Ectodermal cell (in vitro differentiated cells): Measurements from ENCODE around the gene EEIG2.

Experiments
- H3K27ac ChIP-seq: 2 replicates; pipeline ENCODE4 v1.7.0; 2013; ENCODE audit warnings: mild to moderate bottlenecking, low read depth, low read length; ENCODE audit not compliant: insufficient read depth, poor library complexity, severe bottlenecking
- H3K27me3 ChIP-seq: 2 replicates; pipeline ENCODE4 v1.7.0; 2013; ENCODE audit warnings: mild to moderate bottlenecking, low read length; ENCODE audit not compliant: insufficient read depth, control insufficient read depth, poor library complexity, severe bottlenecking
- H3K36me3 ChIP-seq: one replicate; pipeline ENCODE4 v1.7.0; 2013; ENCODE audit warnings: low read length; ENCODE audit not compliant: control insufficient read depth, insufficient read depth
- H3K4me1 ChIP-seq: one replicate; pipeline ENCODE4 v1.7.0; 2013; ENCODE audit warnings: low read length; ENCODE audit not compliant: control insufficient read depth, insufficient read depth
- H3K4me3 ChIP-seq: 2 replicates; pipeline ENCODE4 v1.7.0; 2013; ENCODE audit warnings: low read depth, low read length, control low read depth; ENCODE audit not compliant: insufficient read depth
- H3K9me3 ChIP-seq: 2 replicates; pipeline ENCODE4 v1.7.0; 2013; ENCODE audit warnings: mild to moderate bottlenecking, low read length, moderate library complexity; ENCODE audit not compliant: control insufficient read depth
- WGBS, 2 experiments: methylation state at CpG; one replicate each; pipeline ENCODE4 v1.1.7; 2013; ENCODE audit warnings: missing lambda C conversion rate in 2 of 2; 5-methylcytosine and 5-hydroxymethylcytosine counted together

Gene EEIG2

DNA sequence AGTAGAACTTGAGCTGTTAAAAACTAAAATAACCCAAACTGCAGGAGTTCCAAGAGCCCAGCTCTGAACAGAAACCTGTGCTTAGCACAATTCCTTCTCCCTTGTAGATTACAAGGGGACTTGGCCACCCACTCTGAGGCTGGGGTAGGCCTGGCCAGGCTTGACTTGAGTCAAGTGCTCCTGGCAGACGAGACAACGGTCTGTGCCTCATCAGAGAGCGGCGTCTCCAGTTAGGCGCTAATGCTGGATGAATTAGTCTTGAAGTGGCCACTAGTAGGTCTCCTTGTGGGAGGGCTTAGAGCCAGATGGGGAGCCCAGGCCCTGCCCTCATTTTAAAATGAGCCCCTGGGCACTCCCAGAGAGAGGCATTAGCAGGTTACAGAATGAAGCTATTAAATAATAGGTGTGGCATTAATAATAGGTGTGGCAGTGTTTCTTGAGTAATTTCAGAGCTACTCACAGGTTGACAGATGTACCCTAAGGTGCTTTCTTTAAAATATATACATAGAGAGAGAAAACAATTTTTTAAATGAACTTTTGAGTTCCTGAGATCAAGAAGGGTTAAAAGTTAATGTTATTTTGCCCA lies 1.1 kb downstream of the EEIG2 start:
- H3K36me3 ChIP-seq, result no peaks in the 10 kb centered on the region
- WGBS, 2 experiments, result 13 to 25% methylated on average over 5 of the region's 5 CpGs
- H3K27ac ChIP-seq, result no peak overlapping the region
- H3K27me3 ChIP-seq, result peaks cover 9% of the 10 kb centered on the region
- no peaks in the 10 kb centered on the region for H3K9me3 ChIP-seq
- peak overlapping the region; percentile 44 for H3K4me3 ChIP-seq
- H3K4me1 ChIP-seq, result no peaks in the 10 kb centered on the region

GRCh38 chr1:108561689-108562326 lies 1.9 kb downstream of the EEIG2 start:
- peaks cover 9% of the 10 kb centered on the region for H3K27me3 ChIP-seq
- H3K36me3 ChIP-seq, result no peaks in the 10 kb centered on the region
- no peak overlapping the region for H3K4me3 ChIP-seq
- no peak overlapping the region for H3K27ac ChIP-seq
- H3K9me3 ChIP-seq, result no peaks in the 10 kb centered on the region
- no peaks in the 10 kb centered on the region for H3K4me1 ChIP-seq
- WGBS, 2 experiments, result 40 to 41% methylated on average over 8 to 10 of the region's 11 CpGs

GRCh38 chr1:108563808-108564207 lies 3.9 kb downstream of the EEIG2 start:
- H3K4me1 ChIP-seq, result no peaks in the 10 kb centered on the region
- H3K27me3 ChIP-seq, result peaks cover 9% of the 10 kb centered on the region
- no peaks in the 10 kb centered on the region for H3K36me3 ChIP-seq
- H3K4me3 ChIP-seq, result no peak overlapping the region
- no peak overlapping the region for H3K27ac ChIP-seq
- WGBS, 2 experiments, result 83 to 85% methylated on average over 1 of the region's 1 CpG
- H3K9me3 ChIP-seq, result no peaks in the 10 kb centered on the region

GRCh38 chr1:108565081-108565480 lies 5.2 kb downstream of the EEIG2 start:
- H3K9me3 ChIP-seq, result no peaks in the 10 kb centered on the region
- H3K4me1 ChIP-seq, result no peaks in the 10 kb centered on the region
- WGBS, 2 experiments, result 94 to 97% methylated on average over 5 to 6 of the region's 6 CpGs
- no peak overlapping the region for H3K4me3 ChIP-seq
- no peak overlapping the region for H3K27ac ChIP-seq
- peaks cover 9% of the 10 kb centered on the region for H3K27me3 ChIP-seq
- no peaks in the 10 kb centered on the region for H3K36me3 ChIP-seq

GRCh38 chr1:108565512-108565911 lies 5.6 kb downstream of the EEIG2 start:
- no peaks in the 10 kb centered on the region for H3K4me1 ChIP-seq
- WGBS, 2 experiments, result 100% methylated on average over 1 of the region's 1 CpG; no CpG with 5 or more reads in 1 of the 2 experiments
- H3K9me3 ChIP-seq, result no peaks in the 10 kb centered on the region
- H3K36me3 ChIP-seq, result no peaks in the 10 kb centered on the region
- H3K4me3 ChIP-seq, result no peak overlapping the region
- H3K27ac ChIP-seq, result no peak overlapping the region
- peaks cover 7% of the 10 kb centered on the region for H3K27me3 ChIP-seq

DNA sequence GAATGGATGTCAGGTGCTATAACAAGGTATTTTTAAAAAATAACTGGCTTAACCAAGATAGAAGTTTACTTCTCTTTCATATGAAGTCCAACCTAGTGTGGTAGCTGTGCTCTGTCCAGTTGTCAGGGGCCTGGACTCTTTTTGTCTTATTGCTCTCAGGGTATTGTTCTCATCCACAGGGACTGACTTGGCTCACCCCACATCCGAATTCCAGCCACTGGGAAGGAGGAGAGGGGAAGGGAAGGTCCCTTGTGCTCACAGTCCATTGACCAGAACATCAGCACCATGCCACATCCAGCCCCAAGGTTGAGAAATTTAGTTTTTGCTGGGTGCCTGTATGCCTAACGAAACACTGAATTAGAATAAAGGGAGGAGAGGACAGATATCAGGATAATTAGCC lies 8.7 kb downstream of the EEIG2 start:
- H3K9me3 ChIP-seq, result no peaks in the 10 kb centered on the region
- H3K4me3 ChIP-seq, result no peak overlapping the region
- H3K27me3 ChIP-seq, result no peaks in the 10 kb centered on the region
- H3K27ac ChIP-seq, result no peak overlapping the region
- H3K36me3 ChIP-seq, result no peaks in the 10 kb centered on the region
- no peaks in the 10 kb centered on the region for H3K4me1 ChIP-seq
- 83% methylated on average over 1 to 2 of the region's 2 CpGs for WGBS, 2 experiments

DNA sequence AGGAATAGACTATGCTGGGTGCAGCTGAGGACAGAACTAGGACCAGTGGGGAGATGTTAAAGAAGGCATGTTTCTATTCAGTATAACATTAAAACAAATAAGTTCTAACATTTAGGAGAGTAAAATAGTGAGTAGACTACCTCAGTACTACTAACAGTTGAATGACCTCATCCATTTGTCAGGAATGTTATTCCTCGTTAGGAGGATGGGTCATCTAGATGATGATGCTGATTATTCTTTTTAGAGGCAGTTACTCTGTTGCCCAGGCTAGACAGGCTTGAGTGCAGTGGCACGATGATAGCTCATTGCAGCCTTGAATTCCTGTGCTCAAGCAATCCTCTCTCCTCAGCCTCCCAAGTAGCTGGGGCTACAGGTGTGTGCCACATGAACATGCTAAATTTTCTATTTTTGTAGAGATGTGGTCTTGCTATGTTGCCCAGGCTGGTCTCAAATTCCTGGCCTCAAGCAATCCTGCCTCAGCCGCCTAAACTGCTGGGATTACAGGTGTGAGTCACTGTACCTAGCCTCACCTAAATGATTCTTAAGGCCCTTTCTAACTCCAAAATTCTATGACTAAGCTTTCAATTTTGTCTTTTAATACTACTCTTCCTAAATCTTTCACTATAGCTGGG lies 9.3 kb downstream of the EEIG2 start:
- H3K9me3 ChIP-seq, result no peaks in the 10 kb centered on the region
- no peaks in the 10 kb centered on the region for H3K27me3 ChIP-seq
- WGBS, 2 experiments, result 91 to 93% methylated on average over 2 to 3 of the region's 3 CpGs
- no peak overlapping the region for H3K4me3 ChIP-seq
- H3K4me1 ChIP-seq, result no peaks in the 10 kb centered on the region
- no peaks in the 10 kb centered on the region for H3K36me3 ChIP-seq
- no peak overlapping the region for H3K27ac ChIP-seq

- no peak overlapping the region for H3K27ac ChIP-seq
- H3K4me1 ChIP-seq, result no peaks in the 10 kb centered on the region
- no peaks in the 10 kb centered on the region for H3K27me3 ChIP-seq
- H3K4me3 ChIP-seq, result no peak overlapping the region
- H3K9me3 ChIP-seq, result no peaks in the 10 kb centered on the region
- no peaks in the 10 kb centered on the region for H3K36me3 ChIP-seq
Measured at GRCh38 chr1:108570128-108570527, 10.2 kb downstream of the EEIG2 start.

DNA sequence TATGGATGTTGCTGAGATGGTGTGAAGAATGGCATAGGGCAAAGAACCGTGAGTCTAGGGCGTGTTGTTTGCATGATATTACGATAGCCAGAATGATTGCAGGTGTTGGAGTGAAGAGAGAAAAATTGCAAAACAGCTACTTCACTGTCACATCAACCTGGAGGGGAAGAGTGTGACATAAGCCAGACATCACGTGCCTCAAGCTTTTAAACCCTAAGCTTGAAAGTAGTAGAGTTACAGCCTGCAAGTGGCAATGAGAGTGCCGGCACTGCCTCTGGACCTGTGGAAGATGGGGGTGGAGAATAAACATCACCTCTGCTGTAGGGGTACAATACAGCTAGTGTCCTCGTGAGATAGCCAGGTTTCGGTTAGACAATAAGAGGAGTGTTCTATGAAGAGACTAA lies 11.1 kb downstream of the EEIG2 start:
- H3K4me1 ChIP-seq, result no peaks in the 10 kb centered on the region
- H3K4me3 ChIP-seq, result no peak overlapping the region
- H3K27ac ChIP-seq, result no peak overlapping the region
- WGBS, 2 experiments, result 92 to 95% methylated on average over 7 of the region's 7 CpGs
- no peaks in the 10 kb centered on the region for H3K27me3 ChIP-seq
- H3K9me3 ChIP-seq, result no peaks in the 10 kb centered on the region
- no peaks in the 10 kb centered on the region for H3K36me3 ChIP-seq

DNA sequence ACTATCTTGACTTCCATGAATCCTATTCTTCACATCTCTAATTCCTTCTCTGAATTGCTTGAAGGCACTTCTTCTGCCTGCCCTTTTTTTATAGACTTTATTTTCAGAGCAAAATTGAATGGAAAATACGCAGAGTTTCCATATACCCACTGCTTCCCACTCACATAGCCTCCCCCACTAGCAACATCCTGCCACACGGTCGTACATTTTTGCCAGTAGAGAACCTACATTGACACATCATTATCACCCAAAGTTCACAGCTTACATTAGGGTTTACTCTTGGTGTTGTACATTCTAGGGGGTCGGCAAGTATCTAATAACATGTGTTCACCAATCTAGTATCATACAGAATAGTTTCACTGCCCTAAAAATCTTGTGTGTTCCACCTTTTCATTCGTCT lies 12.3 kb downstream of the EEIG2 start:
- no peaks in the 10 kb centered on the region for H3K9me3 ChIP-seq

More for the DNA sequence above, 12.3 kb downstream of the EEIG2 start:
- 87 to 88% methylated on average over 5 of the region's 5 CpGs for WGBS, 2 experiments
- Histone ChIP-seq H3K4me3 (no peak overlapping the region), H3K4me1 (no peaks in the 10 kb centered on the region), H3K36me3 (no peaks in the 10 kb centered on the region), H3K27ac (no peak overlapping the region), H3K27me3 (no peaks in the 10 kb centered on the region)
